GM18505 (cell line): ENCODE data around the gene SGTA.

Source experiments
- ATAC-seq: cut with Tn5 transposase; IDR thresholded peaks from one replicate; pipeline ENCODE4 v1.9.1; 2021; ENCODE audit not compliant: unreplicated experiment
- POLR2A ChIP-seq: IDR thresholded peaks from 4 replicates; pipeline ENCODE4 v1.6.1; 2011; ENCODE audit warnings: borderline replicate concordance; ENCODE audit not compliant: insufficient read depth, insufficient read length; ENCODE audit errors: extremely low read depth

The SGTA gene

GRCh38 chr19:2733930-2734588 lies 49.0 kb downstream of the SGTA start:
- no peak for ATAC-seq
- TF ChIP-seq POLR2A: no peak

DNA sequence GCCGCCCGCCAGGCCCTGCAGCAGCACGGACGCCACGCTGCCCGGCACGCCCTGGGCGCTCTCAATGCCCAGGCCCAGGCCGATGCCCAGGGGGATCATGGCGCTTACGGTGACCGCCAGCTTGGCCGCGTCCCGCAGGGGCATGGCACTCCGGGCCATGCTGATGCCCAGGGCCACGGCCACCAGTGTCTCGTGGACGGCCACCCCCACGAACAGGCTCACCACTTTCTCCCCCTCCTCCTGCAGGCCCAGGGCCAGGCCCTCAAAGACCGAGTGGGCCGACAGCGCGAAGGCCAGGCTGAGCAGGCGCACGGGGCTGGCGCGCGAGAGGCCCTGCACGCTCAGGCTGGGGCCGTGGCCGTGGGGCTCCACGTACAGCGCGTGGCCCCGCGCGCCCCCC lies 50.2 kb downstream of the SGTA start:
- ATAC-seq: no peak
- no peak for TF ChIP-seq POLR2A

DNA sequence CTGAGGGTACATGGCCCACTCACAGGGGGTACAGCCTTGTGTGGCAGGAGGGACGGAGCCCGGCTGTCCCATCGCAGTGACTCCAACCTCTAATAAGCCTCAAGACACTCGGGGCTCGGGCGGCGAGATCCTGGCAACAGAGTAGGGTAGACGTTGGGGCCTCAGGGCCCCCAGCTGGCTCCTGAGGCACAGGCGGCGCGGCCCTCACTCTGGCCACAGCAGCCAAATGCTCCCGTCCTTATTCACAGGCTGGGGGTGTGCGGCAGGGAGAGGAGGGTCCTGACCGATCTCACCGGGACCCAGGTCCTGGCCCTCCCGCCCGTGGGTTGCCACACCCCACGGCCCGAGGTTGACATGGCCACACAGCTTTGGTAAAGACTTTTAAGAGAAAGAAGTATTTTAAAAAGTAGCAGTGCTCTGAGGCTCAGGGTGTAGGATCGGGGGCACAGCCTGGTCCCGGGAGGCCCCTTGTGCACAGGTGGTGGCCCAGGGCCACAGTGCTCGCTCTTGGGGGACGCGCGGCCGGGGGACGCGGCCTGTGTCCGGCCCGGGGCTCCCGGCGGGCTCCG lies 50.8 kb downstream of the SGTA start:
- no peak for ATAC-seq
- no peak for TF ChIP-seq POLR2A

GRCh38 chr19:2731181-2731995 lies 51.7 kb downstream of the SGTA start:
- no peak for ATAC-seq
- TF ChIP-seq POLR2A: no peak

GRCh38 chr19:2729943-2730818 lies 52.9 kb downstream of the SGTA start:
- TF ChIP-seq POLR2A: no peak
- ATAC-seq: no peak

GRCh38 chr19:2728783-2729387 lies 54.2 kb downstream of the SGTA start:
- ATAC-seq: no peak
- TF ChIP-seq POLR2A: no peak

DNA sequence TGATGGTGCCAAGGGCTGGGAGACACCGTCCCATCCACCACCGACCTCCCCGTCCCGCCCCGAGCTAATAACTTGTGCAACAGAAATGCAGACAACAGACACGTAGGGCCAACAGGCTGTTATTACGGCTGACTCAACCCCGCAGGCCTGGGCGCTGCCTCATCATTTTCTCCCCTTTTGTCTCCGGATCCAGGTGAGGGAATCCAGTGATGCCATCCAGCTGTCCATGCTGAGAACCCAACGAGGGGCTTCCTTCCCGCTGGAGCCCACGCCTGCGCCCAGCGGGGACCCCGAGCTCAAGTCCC lies 55.5 kb downstream of the SGTA start:
- no peak for TF ChIP-seq POLR2A
- ATAC-seq: no peak

- no peak for ATAC-seq
- no peak for TF ChIP-seq POLR2A
Measured at GRCh38 chr19:2726904-2727639, 56.0 kb downstream of the SGTA start.

GRCh38 chr19:2726160-2726855 lies 56.8 kb downstream of the SGTA start:
- ATAC-seq: no peak
- no peak for TF ChIP-seq POLR2A

- ATAC-seq: no peak
- TF ChIP-seq POLR2A: no peak
Measured at GRCh38 chr19:2724148-2724557, 58.9 kb downstream of the SGTA start.

- no peak for TF ChIP-seq POLR2A
- ATAC-seq: no peak
Measured at GRCh38 chr19:2723747-2724146, 59.3 kb downstream of the SGTA start.

GRCh38 chr19:2723345-2723715 lies 59.7 kb downstream of the SGTA start:
- no peak for ATAC-seq
- no peak for TF ChIP-seq POLR2A
